Panc1 (cell line): ENCODE results near the gene GGPS1. TPM values are rescaled to one million over a fixed set of nuclear protein-coding genes. Genes with fewer than 3 reads are reported as not detected.

Experiments
- ATAC-seq: fragments of 200-7000 bp; cut with Tn5 transposase; 2 replicates; pipeline ENCODE4 v1.9.1; 2020; ENCODE audit warnings: mild to moderate bottlenecking, moderate library complexity
- BruUV-seq: library from RNA; stranded (reverse); fragments of 400-500 nt; replicated peaks from 2 replicates; lab custom pipeline; 2021; lab: Mats Ljungman, UMichigan
- CTCF ChIA-PET: fragments of 300-600 bp; sonication (Branson Sonifier 250); formaldehyde crosslinking; loops from one replicate; lab custom pipeline; 2022; ENCODE audit warnings: antibody characterized with exemption; lab: Charles Lee
- POLR2A ChIA-PET: fragments of 300-600 bp; sonication (Branson Sonifier 250); formaldehyde crosslinking; loops from one replicate; lab custom pipeline; 2022; ENCODE audit warnings: antibody characterized with exemption; lab: Charles Lee
- DNase-seq: peaks from one replicate; pipeline ENCODE4 v3.0.0-alpha.2; 2010; ENCODE audit warnings: low read depth, low spot score
- H3K27ac ChIP-seq: 2 replicates; pipeline ENCODE4 v1.5.1; 2011; ENCODE audit warnings: mild to moderate bottlenecking, low read length, inconsistent platforms
- H3K27me3 ChIP-seq: fragments of 200-500 bp; sonication (Bioruptor generic); 2 replicates; pipeline ENCODE4 v1.6.0; 2014; ENCODE audit warnings: low read length, inconsistent platforms; ENCODE audit not compliant: control insufficient read depth, insufficient read depth
- H3K36me3 ChIP-seq: fragments of 200-500 bp; sonication (Bioruptor generic); 2 replicates; pipeline ENCODE4 v1.5.1; 2014; ENCODE audit warnings: inconsistent platforms, mild to moderate bottlenecking, low read length, moderate library complexity; ENCODE audit not compliant: control insufficient read depth, insufficient read depth
- H3K4me1 ChIP-seq: 2 replicates; pipeline ENCODE4 v1.5.1; 2011; ENCODE audit warnings: inconsistent platforms, mild to moderate bottlenecking, low read length, moderate library complexity; ENCODE audit not compliant: control insufficient read depth, insufficient read depth
- H3K4me3 ChIP-seq, 2 experiments: 2 replicates each; pipeline ENCODE4 v1.5.1; 2011 to 2012; ENCODE audit warnings: low read depth in 2 of 2, low read length in 2 of 2, mild to moderate bottlenecking in 2 of 2, inconsistent platforms in 1 of 2, moderate library complexity in 1 of 2
- H3K9me3 ChIP-seq: fragments of 200-500 bp; sonication (Bioruptor generic); 2 replicates; pipeline ENCODE4 v1.5.1; 2014; ENCODE audit warnings: low read depth, mild to moderate bottlenecking, inconsistent platforms, low read length, moderate library complexity; ENCODE audit not compliant: control insufficient read depth, insufficient read depth
- POLR2AphosphoS5 ChIP-seq: IDR thresholded peaks from 2 replicates; pipeline ENCODE4 v1.6.1; 2012; ENCODE audit warnings: mild to moderate bottlenecking, low read depth, low read length, moderate library complexity
- SIN3A ChIP-seq: IDR thresholded peaks from 2 replicates; pipeline ENCODE4 v1.6.1; 2012; ENCODE audit warnings: low read depth, mild to moderate bottlenecking, low read length, moderate library complexity, borderline replicate concordance; ENCODE audit not compliant: insufficient read depth
- TCF7L2 ChIP-seq: IDR thresholded peaks from 2 replicates; pipeline ENCODE4 v1.6.1; 2011; ENCODE audit warnings: mild to moderate bottlenecking, low read depth, low read length, inconsistent platforms
- in situ Hi-C: cut with HindIII; loops from 2 replicates; pipeline ENCODE4 v1.10.0; 2016; ENCODE audit warnings: low sequenced_read_pairs, low pct_unique_long_range_greater_than_20kb
- intact Hi-C: fragments of 100-400 bp; cut with micrococcal nuclease; formaldehyde crosslinking; loops from one replicate; pipeline ENCODE4 v1.10.0; 2022; ENCODE audit not compliant: unreplicated experiment
- total RNA-seq: library from RNA; stranded (reverse); gene quantifications from one replicate; pipeline ENCODE4 v1.2.1, GENCODE V29; 2021; ENCODE audit not compliant: unreplicated experiment
- TF ChIP-seq, protein P1 (sequence below): fragments of 450-650 bp; IDR thresholded peaks from 2 replicates; pipeline ENCODE4 v1.5.1; 2017; ENCODE audit warnings: mild to moderate bottlenecking
- TF ChIP-seq, protein P2 (sequence below), 2 experiments: IDR thresholded peaks; 2 replicates each; pipeline ENCODE4 v1.6.1; 2011 to 2012; ENCODE audit warnings: low read depth in 2 of 2, control low read depth in 1 of 2, low read length in 1 of 2, mild to moderate bottlenecking in 1 of 2, moderate library complexity in 1 of 2; ENCODE audit not compliant: insufficient read depth in 1 of 2

GGPS1 gene
- total RNA-seq, 1 experiment from 2014 or later = 60.6 TPM

DNA sequence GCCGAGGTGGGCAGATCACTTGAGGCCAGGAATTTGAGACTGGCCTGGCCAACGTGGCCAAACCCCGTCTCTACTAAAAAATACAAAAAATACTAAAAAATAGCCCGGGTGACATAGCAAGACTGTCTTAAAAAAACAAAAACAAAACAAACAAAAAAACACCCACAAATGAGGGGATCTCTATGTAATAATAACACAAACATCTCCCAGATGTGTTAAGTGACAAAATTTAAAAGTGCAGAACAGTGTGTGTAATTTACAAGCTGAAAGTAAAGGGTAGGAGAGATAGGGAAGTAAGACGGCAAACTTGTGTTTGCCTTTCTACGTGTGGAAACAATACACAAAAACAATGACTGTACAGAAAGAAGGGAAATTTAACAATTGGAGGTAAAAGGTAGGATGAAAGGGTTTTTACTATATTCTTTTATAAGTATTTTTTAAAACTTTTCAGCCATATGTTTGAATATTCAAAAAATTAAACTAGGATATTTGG lies 36.7 kb upstream of the GGPS1 start:
- Histone ChIP-seq H3K9me3 (no peaks in the 10 kb centered on the region), H3K4me1 (no peaks in the 10 kb centered on the region; the same call in 1 of the 2 replicates), H3K36me3 (no peaks in the 10 kb centered on the region), H3K27ac (no peak overlapping the region), H3K4me3 (no peak overlapping the region), H3K27me3 (no peaks in the 10 kb centered on the region)
- BruUV-seq = no TSS peak
- TF ChIP-seq SIN3A (no peak), TCF7L2 (no peak)
- DNase-seq (no peak), ATAC-seq (no peak)
- in situ Hi-C loops (no loop called here), intact Hi-C loops (no loop called here)
- CTCF ChIA-PET = no interaction called here
- POLR2A ChIA-PET = no interaction called here

DNA sequence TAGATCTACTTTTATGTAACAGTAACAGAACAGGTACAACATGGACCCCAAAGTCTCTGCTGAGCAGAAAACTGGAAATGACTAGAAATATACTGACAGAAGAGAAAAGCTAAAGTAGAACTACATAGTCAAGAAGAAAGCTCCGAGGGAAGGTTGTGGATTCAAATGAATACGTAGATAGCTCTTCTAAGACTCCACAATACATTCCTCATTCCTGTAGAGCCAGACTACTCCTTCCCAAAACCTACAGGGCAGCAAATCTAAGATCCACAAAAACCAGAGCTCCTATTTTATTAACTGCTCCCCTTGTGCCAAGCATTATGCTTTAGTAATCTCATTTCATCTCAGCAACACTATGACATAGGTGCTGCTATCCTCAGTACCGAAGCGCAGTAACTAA lies 35.6 kb upstream of the GGPS1 start:
- no TSS peak for BruUV-seq
- ChIA-PET CTCF (no interaction called here), POLR2A (no interaction called here)
- H3K9me3 ChIP-seq = peaks cover 3% of the 10 kb centered on the region; the same call in 1 of the 2 replicates
- H3K27ac ChIP-seq = no peak overlapping the region
- H3K36me3 ChIP-seq = no peaks in the 10 kb centered on the region
- ATAC-seq (no peak), DNase-seq (no peak)
- in situ Hi-C loops (no loop called here), intact Hi-C loops (no loop called here)
- no peak overlapping the region for H3K4me3 ChIP-seq
- no peaks in the 10 kb centered on the region for H3K27me3 ChIP-seq
- TF ChIP-seq, protein P1, sequence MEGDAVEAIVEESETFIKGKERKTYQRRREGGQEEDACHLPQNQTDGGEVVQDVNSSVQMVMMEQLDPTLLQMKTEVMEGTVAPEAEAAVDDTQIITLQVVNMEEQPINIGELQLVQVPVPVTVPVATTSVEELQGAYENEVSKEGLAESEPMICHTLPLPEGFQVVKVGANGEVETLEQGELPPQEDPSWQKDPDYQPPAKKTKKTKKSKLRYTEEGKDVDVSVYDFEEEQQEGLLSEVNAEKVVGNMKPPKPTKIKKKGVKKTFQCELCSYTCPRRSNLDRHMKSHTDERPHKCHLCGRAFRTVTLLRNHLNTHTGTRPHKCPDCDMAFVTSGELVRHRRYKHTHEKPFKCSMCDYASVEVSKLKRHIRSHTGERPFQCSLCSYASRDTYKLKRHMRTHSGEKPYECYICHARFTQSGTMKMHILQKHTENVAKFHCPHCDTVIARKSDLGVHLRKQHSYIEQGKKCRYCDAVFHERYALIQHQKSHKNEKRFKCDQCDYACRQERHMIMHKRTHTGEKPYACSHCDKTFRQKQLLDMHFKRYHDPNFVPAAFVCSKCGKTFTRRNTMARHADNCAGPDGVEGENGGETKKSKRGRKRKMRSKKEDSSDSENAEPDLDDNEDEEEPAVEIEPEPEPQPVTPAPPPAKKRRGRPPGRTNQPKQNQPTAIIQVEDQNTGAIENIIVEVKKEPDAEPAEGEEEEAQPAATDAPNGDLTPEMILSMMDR = no peak
- TF ChIP-seq TCF7L2 = no peak
- no peaks in the 10 kb centered on the region; the same call in 1 of the 2 replicates for H3K4me1 ChIP-seq

DNA sequence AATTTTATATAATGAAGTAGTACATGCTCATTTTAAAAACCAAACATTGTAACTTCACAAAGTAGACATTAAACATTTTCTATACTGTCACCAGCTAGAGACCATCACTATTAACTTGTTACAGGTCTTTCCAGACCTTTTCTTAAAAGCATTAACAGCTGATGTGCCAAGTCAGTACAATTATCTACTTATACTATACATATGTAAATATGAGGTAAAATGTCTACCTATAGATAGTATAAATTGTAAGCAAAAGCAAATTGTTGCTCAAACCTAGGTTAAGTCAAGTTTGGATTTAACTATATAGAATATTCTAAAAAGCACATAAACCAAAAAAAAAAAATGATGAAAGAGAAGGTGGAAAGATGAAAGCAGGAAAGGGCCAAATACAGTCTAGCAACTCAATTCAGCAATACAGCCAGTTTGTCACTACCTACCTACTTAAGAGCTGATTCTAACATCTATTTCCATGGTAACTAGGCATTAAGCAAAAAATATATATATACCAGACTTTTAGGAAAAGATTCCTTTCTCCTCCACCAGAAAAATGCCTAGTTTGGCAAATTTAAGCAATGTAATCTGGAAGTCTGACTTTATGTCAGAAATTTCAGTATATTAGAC lies 34.9 kb upstream of the GGPS1 start:
- no peak overlapping the region for H3K27ac ChIP-seq

More for the DNA sequence above, 34.9 kb upstream of the GGPS1 start:
- no peak for ATAC-seq
- Histone ChIP-seq H3K4me3 (no peak overlapping the region), H3K27me3 (no peaks in the 10 kb centered on the region), H3K9me3 (peaks cover 5% of the 10 kb centered on the region; the same call in 1 of the 2 replicates), H3K36me3 (no peaks in the 10 kb centered on the region), H3K4me1 (no peaks in the 10 kb centered on the region; the same call in 1 of the 2 replicates)
- POLR2A ChIA-PET = no interaction called here
- CTCF ChIA-PET = no interaction called here
- BruUV-seq = no TSS peak
- intact Hi-C loops = no loop called here
- in situ Hi-C loops = no loop called here
- TF ChIP-seq TCF7L2 (no peak), POLR2AphosphoS5 (no peak), SIN3A (no peak)
- TF ChIP-seq, protein P2, sequence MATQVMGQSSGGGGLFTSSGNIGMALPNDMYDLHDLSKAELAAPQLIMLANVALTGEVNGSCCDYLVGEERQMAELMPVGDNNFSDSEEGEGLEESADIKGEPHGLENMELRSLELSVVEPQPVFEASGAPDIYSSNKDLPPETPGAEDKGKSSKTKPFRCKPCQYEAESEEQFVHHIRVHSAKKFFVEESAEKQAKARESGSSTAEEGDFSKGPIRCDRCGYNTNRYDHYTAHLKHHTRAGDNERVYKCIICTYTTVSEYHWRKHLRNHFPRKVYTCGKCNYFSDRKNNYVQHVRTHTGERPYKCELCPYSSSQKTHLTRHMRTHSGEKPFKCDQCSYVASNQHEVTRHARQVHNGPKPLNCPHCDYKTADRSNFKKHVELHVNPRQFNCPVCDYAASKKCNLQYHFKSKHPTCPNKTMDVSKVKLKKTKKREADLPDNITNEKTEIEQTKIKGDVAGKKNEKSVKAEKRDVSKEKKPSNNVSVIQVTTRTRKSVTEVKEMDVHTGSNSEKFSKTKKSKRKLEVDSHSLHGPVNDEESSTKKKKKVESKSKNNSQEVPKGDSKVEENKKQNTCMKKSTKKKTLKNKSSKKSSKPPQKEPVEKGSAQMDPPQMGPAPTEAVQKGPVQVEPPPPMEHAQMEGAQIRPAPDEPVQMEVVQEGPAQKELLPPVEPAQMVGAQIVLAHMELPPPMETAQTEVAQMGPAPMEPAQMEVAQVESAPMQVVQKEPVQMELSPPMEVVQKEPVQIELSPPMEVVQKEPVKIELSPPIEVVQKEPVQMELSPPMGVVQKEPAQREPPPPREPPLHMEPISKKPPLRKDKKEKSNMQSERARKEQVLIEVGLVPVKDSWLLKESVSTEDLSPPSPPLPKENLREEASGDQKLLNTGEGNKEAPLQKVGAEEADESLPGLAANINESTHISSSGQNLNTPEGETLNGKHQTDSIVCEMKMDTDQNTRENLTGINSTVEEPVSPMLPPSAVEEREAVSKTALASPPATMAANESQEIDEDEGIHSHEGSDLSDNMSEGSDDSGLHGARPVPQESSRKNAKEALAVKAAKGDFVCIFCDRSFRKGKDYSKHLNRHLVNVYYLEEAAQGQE (IDR thresholded peaks at IDR 0.05; ENCODE audit: insufficient read depth in 1 of 2, low read depth in 2 of 2, low read length in 1 of 2) = no peak
- TF ChIP-seq, protein P1 = no peak
- DNase-seq = no peak
